NCI-H526 treated with DMSO at 0.1 percent for 48 hours (cell line): ENCODE data around the gene SLC25A21.

ENCODE experiments used
- DNase-seq: peaks from one replicate; lab custom pipeline; 2025; lab: John Stamatoyannopoulos, UW

SLC25A21 gene

DNA sequence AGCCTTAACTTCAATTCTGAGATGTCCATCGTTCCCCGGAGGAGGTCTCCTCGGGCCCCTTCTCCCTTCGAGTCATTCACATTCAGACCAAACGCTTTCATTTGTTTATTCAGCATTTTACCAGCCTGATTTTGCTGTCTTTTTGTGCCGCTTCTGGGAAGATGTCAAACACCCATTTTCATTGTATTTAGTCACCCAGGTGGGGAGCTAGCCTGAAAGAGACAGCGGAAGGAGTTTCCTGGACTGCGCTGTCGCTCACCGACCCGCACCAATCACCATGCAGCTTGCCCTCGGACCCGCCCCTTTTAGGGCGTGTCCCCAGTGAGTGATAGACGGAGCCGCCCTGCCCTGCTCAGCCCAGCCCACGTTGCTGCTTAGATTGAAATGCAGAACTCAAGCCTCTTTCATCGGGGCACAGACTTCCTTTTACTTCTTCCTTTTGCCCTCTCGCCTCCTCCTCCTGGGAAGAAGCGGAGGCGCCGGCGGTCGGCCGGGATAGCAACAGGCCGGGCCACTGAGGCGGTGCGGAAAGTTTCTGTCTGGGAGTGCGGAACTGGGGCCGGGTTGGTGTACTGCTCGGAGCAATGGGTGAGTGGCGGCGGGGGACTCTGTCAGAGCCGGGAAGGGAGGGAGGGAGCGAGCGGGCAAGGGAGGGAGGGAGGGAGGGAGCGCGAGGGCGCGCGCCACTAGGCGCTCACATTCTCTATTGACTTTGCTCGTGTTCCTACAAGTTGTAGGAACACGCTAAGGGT, 510.7 kb downstream of the SLC25A21 start, which contains the start of gene PAX9:
Gene PAX9 (plus strand): TSS at position 355 of the 752 bp plus-strand sequence. CDS start 230 bp downstream, at position 585.
- peak; percentile 89 for DNase-seq

GRCh38 chr14:36660736-36661505, 511.5 kb downstream of the SLC25A21 start:
- peak; percentile 56 for DNase-seq

DNA sequence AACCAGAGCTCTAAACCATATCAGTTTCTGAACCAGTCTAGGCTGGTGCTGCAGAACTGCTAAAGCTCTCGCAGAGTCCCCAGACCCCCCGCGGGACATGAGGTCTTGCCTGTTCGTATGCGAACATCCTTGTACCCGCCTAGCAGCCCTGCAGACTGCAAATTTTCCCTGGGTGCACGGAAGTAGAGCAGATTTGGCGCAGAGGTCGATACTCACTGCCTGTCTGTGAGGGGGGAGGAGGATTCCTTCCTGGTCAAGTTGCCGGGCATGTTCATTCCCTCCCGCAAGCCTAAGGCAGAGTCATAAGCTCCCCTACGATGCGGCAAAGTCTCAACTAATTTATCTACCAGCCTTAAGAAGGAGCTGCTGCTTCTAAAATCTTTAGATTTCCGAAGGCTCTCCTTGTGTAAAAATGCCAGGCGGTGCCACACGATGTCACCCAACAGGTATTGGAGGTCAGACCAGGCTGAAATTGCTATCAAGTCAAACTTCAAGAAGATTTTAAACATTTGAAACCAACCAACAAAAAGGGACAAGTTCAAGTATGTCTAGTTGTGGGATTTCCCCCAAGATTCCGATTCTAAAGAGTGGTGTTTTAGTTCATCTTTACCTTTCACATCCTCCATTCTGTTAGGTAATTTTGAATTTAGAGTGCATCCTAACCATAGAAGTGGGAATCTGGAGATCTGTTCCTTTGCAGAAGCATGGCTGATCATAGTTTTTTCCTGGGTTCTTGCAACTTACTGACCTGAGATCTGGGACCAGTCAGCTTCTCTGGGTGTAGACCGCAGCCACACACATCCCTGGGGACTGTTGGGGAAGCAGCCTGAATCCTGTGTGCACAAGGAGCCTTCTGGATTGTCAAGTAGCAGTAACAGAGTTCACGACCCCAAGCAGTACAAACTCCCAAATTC, 512.3 kb downstream of the SLC25A21 start:
- DNase-seq: no peak

- no peak for DNase-seq
Measured at GRCh38 chr14:36659010-36659821, 513.2 kb downstream of the SLC25A21 start.

GRCh38 chr14:36658123-36659009, 514.0 kb downstream of the SLC25A21 start:
- DNase-seq: no peak

DNA sequence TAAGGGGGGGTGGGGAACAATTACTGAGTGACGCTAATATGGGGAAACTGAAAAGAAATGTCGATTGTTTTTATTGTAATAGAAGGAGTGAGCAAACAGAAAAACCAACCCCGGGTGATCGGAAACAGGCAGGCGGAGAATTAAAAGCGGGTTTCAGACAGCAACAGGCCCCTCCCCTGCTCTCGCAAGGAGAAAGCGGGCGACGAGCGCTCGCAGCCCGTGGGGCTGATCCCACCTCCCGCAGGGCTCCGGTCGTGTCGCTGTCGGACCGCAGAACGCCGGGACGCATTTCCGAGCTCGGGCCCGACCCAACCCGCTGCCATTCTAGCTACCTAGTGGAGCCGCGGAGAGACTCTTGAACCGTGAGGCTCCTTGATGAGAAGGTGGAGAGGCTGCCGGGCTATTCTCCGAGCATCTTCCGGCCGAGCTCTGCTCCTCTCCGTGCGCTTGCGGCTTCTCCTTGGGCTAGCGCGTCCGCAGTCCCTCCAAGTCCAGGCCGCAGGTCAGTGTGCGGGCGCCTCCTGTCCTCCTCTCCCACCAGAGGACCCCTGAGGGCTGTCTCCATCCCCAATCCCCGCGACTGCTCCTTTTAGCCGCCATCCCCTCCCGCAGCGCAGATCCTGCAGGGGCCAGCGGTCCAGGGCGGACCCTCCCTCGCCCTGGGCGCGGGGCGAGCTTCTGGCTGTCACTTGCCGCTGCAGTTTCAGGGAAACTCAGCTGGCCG, 514.8 kb downstream of the SLC25A21 start:
- peak; percentile 5 for DNase-seq

DNA sequence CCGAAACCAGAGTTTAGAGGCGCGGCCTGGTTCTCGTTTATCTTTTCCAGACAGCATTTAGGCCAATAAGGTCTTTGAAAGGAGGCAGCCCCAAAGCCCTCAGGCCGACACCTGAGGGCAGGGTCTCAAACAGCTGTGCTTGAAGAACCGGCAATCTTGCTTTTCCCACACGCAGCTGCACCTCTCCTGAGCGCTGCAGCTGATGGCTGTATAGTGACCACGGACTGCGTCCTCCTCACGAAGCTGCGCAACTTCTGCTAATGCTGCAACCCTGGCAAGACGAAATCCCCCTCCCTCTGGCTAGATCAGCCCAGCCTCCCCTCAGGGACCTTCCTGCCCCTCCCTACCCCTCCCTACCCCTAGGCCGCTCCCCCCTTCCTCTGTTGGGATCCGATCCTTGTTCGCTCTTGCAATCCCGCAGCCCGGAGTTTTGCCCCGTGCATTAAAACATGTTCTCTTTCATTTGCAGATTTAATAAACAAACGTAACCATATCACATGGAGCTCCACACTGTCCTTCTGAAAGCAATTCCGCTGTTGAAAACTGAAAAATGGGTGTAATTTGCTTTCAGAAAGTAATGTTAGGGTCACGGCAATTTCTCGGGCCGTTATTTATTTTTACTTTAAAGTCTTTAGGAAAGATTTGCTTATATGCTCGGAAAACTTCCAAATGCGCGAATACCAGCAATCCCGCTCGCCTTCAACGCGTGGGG, 515.6 kb downstream of the SLC25A21 start:
- DNase-seq: no peak

DNA sequence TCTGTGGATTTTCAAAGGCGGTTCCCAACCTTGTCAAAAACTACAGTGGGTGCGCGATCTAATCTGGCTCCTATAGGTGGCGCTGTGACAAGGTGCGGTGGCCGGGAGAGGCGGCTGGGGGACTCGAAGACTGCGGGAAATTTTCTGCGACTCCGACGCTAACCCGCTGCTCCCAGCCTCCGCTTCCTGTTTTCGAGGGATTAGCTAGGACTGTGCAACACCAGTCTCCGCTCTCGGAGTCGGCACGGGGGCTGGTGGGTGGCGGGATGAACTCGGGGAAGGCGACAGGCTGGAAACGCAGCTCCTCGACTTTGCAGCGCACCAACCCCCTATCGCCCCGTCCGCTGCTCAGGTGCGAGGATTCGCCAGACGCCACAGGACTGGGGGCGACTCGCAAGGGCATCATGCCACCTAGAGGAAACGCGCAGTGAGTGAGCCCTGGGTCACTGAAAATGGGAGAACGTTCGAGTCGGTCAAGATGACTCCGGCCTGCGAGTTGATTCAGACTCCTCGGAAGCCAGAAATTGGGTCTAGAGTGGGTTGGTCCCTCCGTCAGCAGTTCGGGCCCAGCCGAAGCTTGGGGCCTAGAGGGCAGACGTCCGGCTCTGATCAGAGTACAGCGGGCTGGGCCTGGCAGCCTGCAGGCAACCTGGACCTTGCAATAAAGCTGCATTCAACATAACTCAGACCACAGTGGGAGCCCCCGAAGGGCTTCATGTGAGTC, 516.3 kb downstream of the SLC25A21 start:
- DNase-seq: no peak

DNA sequence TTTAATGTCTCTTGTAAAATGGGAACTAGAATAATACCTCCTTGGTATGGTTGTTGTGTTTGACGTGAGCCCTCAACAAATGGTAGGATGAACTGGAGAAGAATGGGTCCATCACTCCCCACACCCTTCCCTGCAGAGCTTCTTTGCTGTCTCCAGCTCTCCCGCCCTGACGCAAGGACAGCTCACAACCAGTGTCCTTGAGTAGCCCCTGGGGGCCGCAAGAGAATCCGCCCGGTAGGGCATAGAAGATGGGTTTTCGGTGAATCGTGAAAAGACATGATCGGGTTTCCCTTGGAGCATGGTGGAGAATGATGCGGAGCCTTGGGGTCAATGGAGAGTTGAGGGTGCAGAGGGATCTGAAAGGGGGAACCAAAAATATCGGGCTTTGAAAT, 516.8 kb downstream of the SLC25A21 start:
- DNase-seq: no peak

DNA sequence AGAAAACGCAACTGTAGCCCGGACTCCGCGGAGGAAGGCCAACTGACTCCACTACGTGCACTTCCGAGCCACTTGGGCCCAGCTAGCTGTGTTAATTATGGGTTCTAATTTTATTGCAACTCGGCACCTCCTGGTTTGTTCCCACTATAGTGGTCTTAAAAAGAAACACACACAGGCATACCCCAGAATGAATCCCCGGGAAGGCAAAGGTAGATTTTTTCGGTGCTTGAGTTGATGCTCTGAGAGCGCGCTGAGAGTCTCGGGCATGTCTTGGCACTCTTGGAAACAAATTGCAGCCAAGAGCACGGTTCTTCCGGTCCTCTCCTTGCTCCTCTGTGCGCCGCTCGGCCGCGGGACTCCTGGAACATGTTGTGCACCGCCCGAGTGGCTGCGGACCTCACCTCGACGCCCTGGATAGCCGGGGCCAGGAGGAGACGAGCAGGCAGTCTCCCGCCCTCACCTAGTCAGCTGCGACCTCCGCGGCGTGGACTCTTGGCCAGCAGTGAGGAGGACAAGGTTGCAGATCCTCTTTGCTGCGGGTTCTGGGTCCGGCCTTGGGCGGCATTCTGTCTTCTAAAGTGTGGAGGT, 517.5 kb downstream of the SLC25A21 start:
- no peak for DNase-seq

DNA sequence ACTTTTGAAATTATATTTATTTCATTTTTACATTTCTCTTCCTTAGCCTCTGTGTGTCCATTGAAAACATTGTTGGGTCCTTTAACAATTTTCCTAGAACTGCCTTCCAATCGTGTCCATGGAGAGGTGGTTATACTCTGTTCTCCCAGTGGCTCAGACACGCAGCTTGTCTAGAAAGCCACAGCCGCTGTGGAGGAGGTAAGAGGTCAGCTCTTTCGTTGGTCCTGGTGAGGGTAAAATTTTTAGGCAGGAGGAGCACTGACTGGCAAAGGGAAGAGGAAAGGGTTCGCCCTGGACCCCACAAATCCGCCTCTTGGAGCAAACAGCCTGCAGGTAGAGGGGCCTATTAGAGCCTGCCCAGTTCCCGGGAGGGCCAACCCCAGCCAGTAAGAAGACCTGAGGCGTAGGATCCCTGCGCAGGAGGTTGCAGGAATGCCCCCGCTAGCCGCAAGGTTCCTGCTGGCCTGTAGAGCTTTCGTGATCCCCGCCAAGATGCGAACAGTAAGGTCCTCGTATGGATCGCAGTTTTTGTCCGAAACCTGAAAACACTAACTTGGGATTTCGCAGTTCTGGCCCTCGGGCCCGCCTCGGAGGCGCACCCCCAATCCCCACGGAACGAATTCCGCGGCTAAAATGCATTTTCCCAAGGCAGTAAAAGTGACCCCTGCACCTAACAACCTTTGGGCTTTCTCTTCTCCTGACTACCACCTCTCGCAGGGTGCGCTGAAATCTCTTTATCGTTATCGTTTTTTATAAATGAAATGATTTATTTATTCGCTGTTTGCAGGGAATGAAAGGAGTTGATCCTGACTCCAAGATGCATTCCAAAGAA, 518.2 kb downstream of the SLC25A21 start:
- no peak for DNase-seq

GRCh38 chr14:36653413-36653812, 519.0 kb downstream of the SLC25A21 start:
- no peak for DNase-seq

- no peak for DNase-seq
Measured at GRCh38 chr14:36652542-36653201, 519.7 kb downstream of the SLC25A21 start.

GRCh38 chr14:36649872-36650650, 522.3 kb downstream of the SLC25A21 start:
- no peak for DNase-seq
